Measurements from ENCODE around the gene DNLZ.

DNLZ gene

GRCh38 chr9:136363949-136364748 is 605 bp upstream of the DNLZ start:
- H3K4me3 ChIP-seq (ENCODE audit: low read length): no peak overlapping the region
- no peak for TF ChIP-seq CTCF (conservative IDR thresholded peaks at IDR 0.05; ENCODE audit: low read depth, low read length)
- no peak for DNase-seq (ENCODE audit: low read depth)

- DNase-seq (ENCODE audit: low read depth): no peak
- no peak for TF ChIP-seq CTCF (conservative IDR thresholded peaks at IDR 0.05; ENCODE audit: low read depth, low read length)
- no peak overlapping the region for H3K4me3 ChIP-seq (ENCODE audit: low read length)
Observed at GRCh38 chr9:136362450-136362784, 1.1 kb downstream of the DNLZ start.

- TF ChIP-seq CTCF (conservative IDR thresholded peaks at IDR 0.05; ENCODE audit: low read depth, low read length): no peak
- H3K4me3 ChIP-seq (ENCODE audit: low read length): no peak overlapping the region
- no peak for DNase-seq (ENCODE audit: low read depth)
Observed at GRCh38 chr9:136361754-136362449, 1.6 kb downstream of the DNLZ start.

GRCh38 chr9:136361047-136361753 is 2.3 kb downstream of the DNLZ start:
- H3K4me3 ChIP-seq (ENCODE audit: low read length): no peak overlapping the region
- DNase-seq (ENCODE audit: low read depth): no peak
- TF ChIP-seq CTCF (conservative IDR thresholded peaks at IDR 0.05; ENCODE audit: low read depth, low read length): no peak

- no peak for DNase-seq (ENCODE audit: low read depth)
- TF ChIP-seq CTCF (conservative IDR thresholded peaks at IDR 0.05; ENCODE audit: low read depth, low read length): no peak
- H3K4me3 ChIP-seq (ENCODE audit: low read length): no peak overlapping the region
Observed at GRCh38 chr9:136359774-136360718, 3.5 kb downstream of the DNLZ start.

- no peak for TF ChIP-seq CTCF (conservative IDR thresholded peaks at IDR 0.05; ENCODE audit: low read depth, low read length)
- DNase-seq (ENCODE audit: low read depth): no peak
Observed at GRCh38 chr9:136358888-136359287, 4.7 kb downstream of the DNLZ start.

More at GRCh38 chr9:136358888-136359287, 4.7 kb downstream of the DNLZ start:
- H3K4me3 ChIP-seq (ENCODE audit: low read length): no peak overlapping the region
